IPS-NIHi11 (cell line): ENCODE data around the gene ST6GALNAC4.

Experiments
- DNase-seq: peaks from one replicate; pipeline ENCODE4 v3.0.0; 2012; ENCODE audit warnings: mixed read lengths, low spot score

ST6GALNAC4 gene

GRCh38 chr9:127946728-127947127, 29.9 kb upstream of the ST6GALNAC4 start:
- no peak for DNase-seq

GRCh38 chr9:127945942-127946341, 29.1 kb upstream of the ST6GALNAC4 start:
- no peak for DNase-seq

- DNase-seq, result no peak
Measured at GRCh38 chr9:127945338-127945737, 28.5 kb upstream of the ST6GALNAC4 start.

- DNase-seq, result no peak
Measured at GRCh38 chr9:127944586-127945218, 27.9 kb upstream of the ST6GALNAC4 start.

GRCh38 chr9:127943731-127944144, 26.9 kb upstream of the ST6GALNAC4 start:
- peak; percentile 92 for DNase-seq

- no peak for DNase-seq
Measured at GRCh38 chr9:127943011-127943662, 26.3 kb upstream of the ST6GALNAC4 start.

GRCh38 chr9:127942216-127943010, 25.6 kb upstream of the ST6GALNAC4 start:
- peak; percentile 87 for DNase-seq

GRCh38 chr9:127941961-127942215, 25.0 kb upstream of the ST6GALNAC4 start:
- no peak for DNase-seq

GRCh38 chr9:127941062-127941960, 24.5 kb upstream of the ST6GALNAC4 start:
- DNase-seq, result no peak

- no peak for DNase-seq
Measured at GRCh38 chr9:127940593-127940992, 23.8 kb upstream of the ST6GALNAC4 start.

- peak; percentile 37 for DNase-seq
Measured at GRCh38 chr9:127938298-127938690, 21.5 kb upstream of the ST6GALNAC4 start.

- DNase-seq, result peak; percentile 87
Measured at GRCh38 chr9:127937388-127938297, 20.8 kb upstream of the ST6GALNAC4 start, which contains the start of gene DPM2. DPM2 (minus strand) TSS chr9:127937854; CDS start chr9:127937820, 34 bp downstream.

- no peak for DNase-seq
Measured at GRCh38 chr9:127937056-127937387, 20.2 kb upstream of the ST6GALNAC4 start.

GRCh38 chr9:127936347-127936852, 19.6 kb upstream of the ST6GALNAC4 start:
- no peak for DNase-seq

GRCh38 chr9:127935765-127936221, 19.0 kb upstream of the ST6GALNAC4 start:
- DNase-seq, result no peak

GRCh38 chr9:127934986-127935385, 18.1 kb upstream of the ST6GALNAC4 start:
- DNase-seq, result no peak

GRCh38 chr9:127934248-127934647, 17.4 kb upstream of the ST6GALNAC4 start:
- no peak for DNase-seq

- DNase-seq, result no peak
Measured at GRCh38 chr9:127931092-127931881, 14.4 kb upstream of the ST6GALNAC4 start.

GRCh38 chr9:127930231-127931091, 13.6 kb upstream of the ST6GALNAC4 start, which contains the start of gene PIP5KL1:
PIP5KL1 (minus strand) TSS chr9:127930777; CDS start chr9:127930752, 25 bp downstream.
- peak; percentile 97 for DNase-seq
